ENCODE data around the gene WNT11.

DNA sequence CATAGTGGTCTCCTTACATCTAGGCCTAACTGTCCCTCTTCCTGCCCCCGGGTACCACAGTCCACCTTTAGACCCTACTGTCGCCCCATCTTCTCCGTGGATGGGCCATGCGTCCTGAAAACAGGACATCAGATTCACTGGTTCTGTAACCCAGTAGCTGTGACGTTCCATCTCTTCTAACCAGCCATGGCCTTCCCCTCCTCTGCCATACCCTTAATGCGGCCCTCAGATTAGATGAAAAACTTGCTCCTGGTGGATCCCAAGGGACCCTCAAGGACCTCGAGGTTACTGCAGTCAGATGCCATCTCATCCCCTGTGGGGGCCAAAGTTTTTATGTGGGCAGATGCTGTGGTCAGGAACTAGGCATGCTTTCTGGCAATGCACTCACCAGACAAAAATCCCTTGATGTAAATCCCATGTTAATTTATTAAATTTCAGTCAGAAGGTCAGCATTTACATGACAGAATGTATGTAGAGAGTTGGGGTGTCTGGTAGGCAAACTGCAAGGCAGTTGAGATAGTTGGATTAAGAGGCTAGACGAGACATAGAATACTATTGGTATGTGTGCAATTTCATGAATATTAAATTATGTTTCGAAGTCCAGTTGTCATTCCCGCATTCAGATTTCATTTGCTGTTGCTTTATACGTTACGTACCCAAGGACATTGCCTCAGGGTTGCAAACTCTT is 64.3 kb downstream of the WNT11 start:
- no peak for TF ChIP-seq POLR2A (IDR thresholded peaks at IDR 0.05)
- TF ChIP-seq, protein P1, sequence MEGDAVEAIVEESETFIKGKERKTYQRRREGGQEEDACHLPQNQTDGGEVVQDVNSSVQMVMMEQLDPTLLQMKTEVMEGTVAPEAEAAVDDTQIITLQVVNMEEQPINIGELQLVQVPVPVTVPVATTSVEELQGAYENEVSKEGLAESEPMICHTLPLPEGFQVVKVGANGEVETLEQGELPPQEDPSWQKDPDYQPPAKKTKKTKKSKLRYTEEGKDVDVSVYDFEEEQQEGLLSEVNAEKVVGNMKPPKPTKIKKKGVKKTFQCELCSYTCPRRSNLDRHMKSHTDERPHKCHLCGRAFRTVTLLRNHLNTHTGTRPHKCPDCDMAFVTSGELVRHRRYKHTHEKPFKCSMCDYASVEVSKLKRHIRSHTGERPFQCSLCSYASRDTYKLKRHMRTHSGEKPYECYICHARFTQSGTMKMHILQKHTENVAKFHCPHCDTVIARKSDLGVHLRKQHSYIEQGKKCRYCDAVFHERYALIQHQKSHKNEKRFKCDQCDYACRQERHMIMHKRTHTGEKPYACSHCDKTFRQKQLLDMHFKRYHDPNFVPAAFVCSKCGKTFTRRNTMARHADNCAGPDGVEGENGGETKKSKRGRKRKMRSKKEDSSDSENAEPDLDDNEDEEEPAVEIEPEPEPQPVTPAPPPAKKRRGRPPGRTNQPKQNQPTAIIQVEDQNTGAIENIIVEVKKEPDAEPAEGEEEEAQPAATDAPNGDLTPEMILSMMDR (IDR thresholded peaks at IDR 0.05) = no peak

Measured in adrenal gland (tissue), 5 donors.